SK-N-MC (cell line): Measurements from ENCODE around the gene PTGES.

Source experiments
- EZH2 ChIP-seq: fragments of 200-600 bp; sonication (generic); IDR thresholded peaks from one replicate; pipeline ENCODE4 v1.6.1; 2017; ENCODE audit warnings: antibody characterized with exemption
- POLR2AphosphoS5 ChIP-seq: IDR thresholded peaks from 2 replicates; pipeline ENCODE4 v1.6.1; 2012; ENCODE audit warnings: mild to moderate bottlenecking, low read depth, low read length, borderline replicate concordance

GRCh38 chr9:129749575-129749974 lies 3.3 kb downstream of the PTGES start:
- TF ChIP-seq EZH2 = no peak
- no peak for TF ChIP-seq POLR2AphosphoS5
